ENCODE measurements around the gene VAMP4. TPM values are rescaled to one million over a fixed set of nuclear protein-coding genes. Genes with fewer than 3 reads are reported as not detected.

VAMP4 gene
- total RNA-seq, 4 donors from 2014 or later, result 3.5 to 11.4 (median 6.3) TPM

DNA sequence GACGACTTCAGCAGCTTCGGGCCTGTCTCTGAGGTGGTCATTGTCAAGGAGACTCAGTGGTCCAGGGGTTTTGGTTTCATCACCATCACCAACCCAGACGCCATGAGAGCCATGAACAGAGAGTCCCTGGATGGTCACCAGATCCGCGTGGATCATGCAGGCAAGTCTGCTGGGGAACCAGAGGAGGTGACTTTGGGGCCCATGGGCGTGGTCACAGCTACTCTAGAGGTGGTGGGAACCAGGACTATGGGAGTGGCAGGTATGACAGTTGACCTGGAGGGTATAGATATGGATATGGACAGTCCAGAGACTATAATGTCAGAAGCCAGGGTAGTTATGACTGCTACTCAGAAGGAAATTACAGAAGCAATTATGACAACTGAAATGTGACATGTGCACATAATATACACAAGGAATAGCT lies 20.3 kb upstream of the VAMP4 start:
- TF ChIP-seq POLR2A (IDR thresholded peaks at IDR 0.05), result no peak
- TF ChIP-seq, protein P1, sequence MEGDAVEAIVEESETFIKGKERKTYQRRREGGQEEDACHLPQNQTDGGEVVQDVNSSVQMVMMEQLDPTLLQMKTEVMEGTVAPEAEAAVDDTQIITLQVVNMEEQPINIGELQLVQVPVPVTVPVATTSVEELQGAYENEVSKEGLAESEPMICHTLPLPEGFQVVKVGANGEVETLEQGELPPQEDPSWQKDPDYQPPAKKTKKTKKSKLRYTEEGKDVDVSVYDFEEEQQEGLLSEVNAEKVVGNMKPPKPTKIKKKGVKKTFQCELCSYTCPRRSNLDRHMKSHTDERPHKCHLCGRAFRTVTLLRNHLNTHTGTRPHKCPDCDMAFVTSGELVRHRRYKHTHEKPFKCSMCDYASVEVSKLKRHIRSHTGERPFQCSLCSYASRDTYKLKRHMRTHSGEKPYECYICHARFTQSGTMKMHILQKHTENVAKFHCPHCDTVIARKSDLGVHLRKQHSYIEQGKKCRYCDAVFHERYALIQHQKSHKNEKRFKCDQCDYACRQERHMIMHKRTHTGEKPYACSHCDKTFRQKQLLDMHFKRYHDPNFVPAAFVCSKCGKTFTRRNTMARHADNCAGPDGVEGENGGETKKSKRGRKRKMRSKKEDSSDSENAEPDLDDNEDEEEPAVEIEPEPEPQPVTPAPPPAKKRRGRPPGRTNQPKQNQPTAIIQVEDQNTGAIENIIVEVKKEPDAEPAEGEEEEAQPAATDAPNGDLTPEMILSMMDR (IDR thresholded peaks at IDR 0.05), result no peak
- Histone ChIP-seq H3K9me3 (no peaks in the 10 kb centered on the region), H3K4me1 (peaks cover 0 to 6% (median 0%) of the 10 kb centered on the region in 3 donors), H3K27ac (no peak overlapping the region), H3K36me3 (no peaks in the 10 kb centered on the region), H3K4me3 (no peak overlapping the region), H3K27me3 (no peaks in the 10 kb centered on the region)
- intact Hi-C loops (cut with DNase I), result no loop called here
- no peak for DNase-seq
- WGBS, 2 donors, result 66 to 67% methylated on average over 3 of the region's 6 CpGs

DNA sequence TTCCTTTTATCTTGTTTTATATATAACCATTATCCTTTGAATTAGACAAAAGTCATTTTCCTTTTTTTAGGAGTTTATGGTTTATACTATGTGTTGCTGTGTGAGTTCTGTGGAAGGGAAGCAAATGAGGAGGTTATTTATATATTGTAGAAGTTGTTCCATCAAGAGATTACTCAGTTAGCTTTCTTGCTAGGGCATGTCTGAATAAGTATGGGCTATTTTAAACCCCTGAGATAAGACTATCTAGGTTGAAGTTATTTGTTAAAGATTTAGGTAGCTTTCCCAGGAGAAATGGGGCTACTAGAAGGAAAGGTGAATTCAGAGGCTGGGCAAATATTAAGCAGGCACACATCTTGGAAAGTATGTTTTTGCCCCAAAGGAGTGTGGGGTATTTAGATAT lies 16.1 kb upstream of the VAMP4 start:
- TF ChIP-seq POLR2A (IDR thresholded peaks at IDR 0.05), result no peak
- TF ChIP-seq, protein P1 (IDR thresholded peaks at IDR 0.05), result no peak
- DNase-seq, result no peak

DNA sequence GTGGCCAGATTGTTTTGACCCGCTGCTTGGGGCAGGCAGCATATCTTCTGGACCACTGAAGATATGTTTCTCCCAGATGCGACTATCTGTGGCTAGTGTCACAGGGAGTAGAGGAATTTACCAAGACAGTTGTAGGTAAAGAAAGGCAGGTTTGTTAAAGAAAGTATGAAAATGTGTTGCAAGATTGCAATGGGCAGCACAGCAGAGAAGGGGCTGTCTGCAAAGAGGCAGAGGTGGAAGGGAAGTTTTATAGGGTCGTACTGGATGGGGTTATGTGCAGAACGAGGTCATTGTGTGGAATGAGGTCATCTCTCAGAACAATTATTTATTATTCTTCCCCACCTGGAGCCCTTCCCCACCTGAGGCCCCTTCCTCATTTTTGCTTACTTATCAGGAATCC lies 15.0 kb upstream of the VAMP4 start:
- no peak for DNase-seq
- intact Hi-C loops (cut with DNase I), result no loop called here
- Histone ChIP-seq H3K27ac (no peak overlapping the region), H3K36me3 (no peaks in the 10 kb centered on the region), H3K4me1 (peaks cover 0 to 17% (median 8%) of the 10 kb centered on the region in 3 donors), H3K4me3 (no peak overlapping the region), H3K27me3 (no peaks in the 10 kb centered on the region), H3K9me3 (no peaks in the 10 kb centered on the region)
- no peak for TF ChIP-seq POLR2A (IDR thresholded peaks at IDR 0.05)
- TF ChIP-seq, protein P1 (IDR thresholded peaks at IDR 0.05), result no peak
- 86 to 87% methylated on average over 3 to 4 of the region's 4 CpGs for WGBS, 2 donors

More for the DNA sequence above, 16.1 kb upstream of the VAMP4 start:
- H3K4me1 ChIP-seq, result peaks cover 0 to 17% (median 8%) of the 10 kb centered on the region in 3 donors
- intact Hi-C loops (cut with DNase I), result no loop called here
- H3K27me3 ChIP-seq, result no peaks in the 10 kb centered on the region
- no peaks in the 10 kb centered on the region for H3K9me3 ChIP-seq
- H3K36me3 ChIP-seq, result no peaks in the 10 kb centered on the region
- no peak overlapping the region for H3K27ac ChIP-seq
- H3K4me3 ChIP-seq, result no peak overlapping the region

DNA sequence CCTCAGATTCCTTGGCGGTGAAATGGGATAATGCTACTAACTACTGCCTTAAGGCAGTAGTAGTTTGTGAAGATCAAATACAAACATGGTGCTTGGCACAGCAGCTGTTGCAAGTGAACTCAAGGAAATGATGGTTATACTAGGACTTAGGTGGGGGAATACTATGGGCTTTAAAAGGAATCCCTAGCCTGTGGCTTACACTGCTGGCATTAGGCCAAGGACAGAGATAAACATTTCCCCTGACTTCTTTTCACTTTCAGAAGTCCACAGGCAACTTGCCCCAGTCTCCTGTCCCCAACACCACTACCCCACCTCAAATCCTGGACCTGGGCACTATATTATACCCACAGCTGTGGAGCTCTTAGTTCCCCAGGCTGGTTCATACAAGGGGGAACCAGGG lies 13.1 kb upstream of the VAMP4 start:
- Histone ChIP-seq H3K36me3 (no peaks in the 10 kb centered on the region), H3K4me1 (peaks cover 0 to 17% (median 8%) of the 10 kb centered on the region in 3 donors), H3K4me3 (no peak overlapping the region), H3K27me3 (no peaks in the 10 kb centered on the region), H3K9me3 (no peaks in the 10 kb centered on the region), H3K27ac (no peak overlapping the region)
- WGBS, 2 donors, result 92 to 100% methylated on average over 1 of the region's 1 CpG
- DNase-seq, result no peak
- no peak for TF ChIP-seq POLR2A (IDR thresholded peaks at IDR 0.05)
- TF ChIP-seq, protein P1 (IDR thresholded peaks at IDR 0.05), result no peak
- intact Hi-C loops (cut with DNase I), result no loop called here

DNA sequence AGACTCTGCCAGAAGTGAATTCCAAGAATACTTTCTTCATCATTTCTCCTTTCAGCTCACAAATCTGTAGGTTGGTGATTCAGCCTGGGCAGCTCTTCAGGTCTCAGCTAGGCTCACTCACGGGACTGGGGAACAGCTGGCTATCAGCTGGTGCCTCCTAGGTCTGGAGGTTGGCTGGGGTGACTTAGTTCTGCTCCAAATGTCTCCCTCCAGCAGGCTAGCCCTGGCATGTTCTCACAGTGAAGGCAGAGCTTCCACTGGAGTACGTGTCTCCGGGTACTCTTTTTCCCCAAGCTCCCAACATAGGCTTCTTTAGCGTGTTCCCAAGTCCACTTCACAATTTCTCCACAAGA lies 12.5 kb upstream of the VAMP4 start:
- no peaks in the 10 kb centered on the region for H3K9me3 ChIP-seq
- H3K27ac ChIP-seq, result no peak overlapping the region
- H3K4me3 ChIP-seq, result no peak overlapping the region
- intact Hi-C loops (cut with DNase I), result no loop called here
- TF ChIP-seq, protein P1 (IDR thresholded peaks at IDR 0.05), result no peak
- no peak for TF ChIP-seq POLR2A (IDR thresholded peaks at IDR 0.05)
- no peaks in the 10 kb centered on the region for H3K36me3 ChIP-seq
- WGBS, 2 donors, result 27 to 53% methylated on average over 4 of the region's 4 CpGs
- DNase-seq, result no peak
- H3K4me1 ChIP-seq, result peaks cover 0 to 17% (median 8%) of the 10 kb centered on the region in 3 donors
- no peaks in the 10 kb centered on the region for H3K27me3 ChIP-seq
